ENCODE measurements around the gene TAS2R38.

TAS2R38 gene

DNA sequence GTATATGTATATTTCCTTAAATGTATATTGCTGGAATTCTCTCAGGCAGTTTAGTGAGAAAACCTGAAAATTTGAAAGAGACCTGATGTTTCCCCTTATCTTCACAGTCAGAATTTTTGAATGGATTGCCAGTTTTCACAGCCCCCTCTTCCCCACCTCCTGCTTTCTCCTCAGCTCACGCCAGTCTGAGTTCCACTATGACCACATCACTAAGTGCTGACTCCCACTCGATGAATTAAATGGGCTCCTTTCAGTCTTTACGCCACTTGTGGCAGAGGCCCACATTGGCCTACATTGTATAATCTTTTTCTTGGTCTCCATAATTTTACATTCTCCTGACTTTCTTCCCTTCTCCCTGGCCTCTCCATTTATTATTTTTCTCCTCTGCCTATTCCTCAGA lies 23.7 kb downstream of the TAS2R38 start:
- Histone ChIP-seq H3K4me2 (ENCODE audit: low read length) (no peak overlapping the region), H3F3A (ENCODE audit: control insufficient read depth, insufficient read depth) (no peaks in the 10 kb centered on the region), H3K27ac (ENCODE audit: low read depth, low read length) (no peak overlapping the region), H3K4me1 (ENCODE audit: control insufficient read depth, low read length) (no peaks in the 10 kb centered on the region), H4K20me1 (ENCODE audit: control insufficient read depth, insufficient read depth, low read depth, low read length) (no peaks in the 10 kb centered on the region), H3K79me2 (ENCODE audit: control insufficient read depth, low read length) (no peaks in the 10 kb centered on the region), H3K27me3 (ENCODE audit: control insufficient read depth, low read length) (no peaks in the 10 kb centered on the region), H3K4me3 (ENCODE audit: low read length) (no peak overlapping the region), H3K9me3 (ENCODE audit: control insufficient read depth, insufficient read depth, low read length) (no peaks in the 10 kb centered on the region), H3K36me3 (ENCODE audit: control insufficient read depth, low read length) (no peaks in the 10 kb centered on the region), H3K9me2 (replicated peaks; ENCODE audit: control insufficient read depth, low read length) (no peaks in the 10 kb centered on the region; the same call in 1 of the 2 replicates)
- no peak for TF ChIP-seq EZH2phosphoT487 (IDR thresholded peaks at IDR 0.05; ENCODE audit: borderline replicate concordance, low read length)
- TF ChIP-seq, protein P1, sequence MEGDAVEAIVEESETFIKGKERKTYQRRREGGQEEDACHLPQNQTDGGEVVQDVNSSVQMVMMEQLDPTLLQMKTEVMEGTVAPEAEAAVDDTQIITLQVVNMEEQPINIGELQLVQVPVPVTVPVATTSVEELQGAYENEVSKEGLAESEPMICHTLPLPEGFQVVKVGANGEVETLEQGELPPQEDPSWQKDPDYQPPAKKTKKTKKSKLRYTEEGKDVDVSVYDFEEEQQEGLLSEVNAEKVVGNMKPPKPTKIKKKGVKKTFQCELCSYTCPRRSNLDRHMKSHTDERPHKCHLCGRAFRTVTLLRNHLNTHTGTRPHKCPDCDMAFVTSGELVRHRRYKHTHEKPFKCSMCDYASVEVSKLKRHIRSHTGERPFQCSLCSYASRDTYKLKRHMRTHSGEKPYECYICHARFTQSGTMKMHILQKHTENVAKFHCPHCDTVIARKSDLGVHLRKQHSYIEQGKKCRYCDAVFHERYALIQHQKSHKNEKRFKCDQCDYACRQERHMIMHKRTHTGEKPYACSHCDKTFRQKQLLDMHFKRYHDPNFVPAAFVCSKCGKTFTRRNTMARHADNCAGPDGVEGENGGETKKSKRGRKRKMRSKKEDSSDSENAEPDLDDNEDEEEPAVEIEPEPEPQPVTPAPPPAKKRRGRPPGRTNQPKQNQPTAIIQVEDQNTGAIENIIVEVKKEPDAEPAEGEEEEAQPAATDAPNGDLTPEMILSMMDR (IDR thresholded peaks at IDR 0.05; ENCODE audit: low read depth, low read length, poor library complexity, severe bottlenecking) = no peak

DNA sequence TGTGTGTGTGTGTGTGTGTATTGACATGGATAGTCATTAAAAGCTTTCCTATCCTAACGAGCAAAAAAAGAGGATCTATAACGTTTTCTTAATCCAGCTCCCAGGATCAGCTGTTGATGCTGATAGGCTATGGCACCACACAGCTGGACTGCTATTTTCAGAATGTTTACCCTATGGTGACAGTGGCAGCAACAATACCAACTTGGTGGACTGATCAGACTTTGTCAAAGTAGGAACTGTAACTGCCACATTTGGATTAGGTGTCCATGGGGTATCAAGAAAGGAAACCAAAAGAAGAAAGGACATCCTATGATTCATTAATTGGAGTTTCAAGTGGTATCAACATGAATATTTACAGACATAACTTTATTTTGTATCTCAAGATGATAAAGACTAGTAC lies 24.1 kb downstream of the TAS2R38 start:
- TF ChIP-seq, protein P1 (IDR thresholded peaks at IDR 0.05; ENCODE audit: low read depth, low read length, poor library complexity, severe bottlenecking) = no peak
- TF ChIP-seq EZH2phosphoT487 (IDR thresholded peaks at IDR 0.05; ENCODE audit: borderline replicate concordance, low read length) = no peak

DNA sequence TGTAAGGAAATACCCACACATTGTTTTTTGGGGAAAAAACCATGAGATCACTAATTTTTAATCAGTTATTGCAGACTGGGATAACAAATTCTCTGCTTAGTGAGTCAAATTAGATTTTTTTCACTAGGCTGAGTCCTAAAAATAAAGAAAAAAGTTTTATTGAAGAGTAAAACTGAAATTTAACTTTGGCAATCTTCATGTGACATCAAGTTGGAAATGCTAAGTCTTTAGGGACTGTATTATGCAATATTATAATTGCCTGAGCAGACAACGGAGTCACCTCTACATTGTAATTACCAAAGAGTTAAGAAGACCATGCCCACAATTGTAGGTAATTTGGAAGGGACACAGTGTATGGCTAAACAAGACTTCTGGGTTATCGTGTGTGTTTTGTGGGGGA lies 24.6 kb downstream of the TAS2R38 start:
- TF ChIP-seq, protein P1 (IDR thresholded peaks at IDR 0.05; ENCODE audit: low read depth, low read length, poor library complexity, severe bottlenecking) = no peak
- TF ChIP-seq EZH2phosphoT487 (IDR thresholded peaks at IDR 0.05; ENCODE audit: borderline replicate concordance, low read length) = no peak
- Histone ChIP-seq H3K27me3 (ENCODE audit: control insufficient read depth, low read length) (no peaks in the 10 kb centered on the region), H3K9me3 (ENCODE audit: control insufficient read depth, insufficient read depth, low read length) (no peaks in the 10 kb centered on the region), H4K20me1 (ENCODE audit: control insufficient read depth, insufficient read depth, low read depth, low read length) (no peaks in the 10 kb centered on the region), H3K36me3 (ENCODE audit: control insufficient read depth, low read length) (no peaks in the 10 kb centered on the region), H3K9me2 (replicated peaks; ENCODE audit: control insufficient read depth, low read length) (no peaks in the 10 kb centered on the region; the same call in 1 of the 2 replicates), H3K4me1 (ENCODE audit: control insufficient read depth, low read length) (no peaks in the 10 kb centered on the region), H3F3A (ENCODE audit: control insufficient read depth, insufficient read depth) (no peaks in the 10 kb centered on the region), H3K4me3 (ENCODE audit: low read length) (no peak overlapping the region), H3K79me2 (ENCODE audit: control insufficient read depth, low read length) (no peaks in the 10 kb centered on the region), H3K4me2 (ENCODE audit: low read length) (no peak overlapping the region), H3K27ac (ENCODE audit: low read depth, low read length) (no peak overlapping the region)

More for the DNA sequence above, 24.1 kb downstream of the TAS2R38 start:
- H4K20me1 ChIP-seq (ENCODE audit: control insufficient read depth, insufficient read depth, low read depth, low read length) = no peaks in the 10 kb centered on the region
- H3K9me2 ChIP-seq (replicated peaks; ENCODE audit: control insufficient read depth, low read length) = no peaks in the 10 kb centered on the region; the same call in 1 of the 2 replicates
- no peak overlapping the region for H3K27ac ChIP-seq (ENCODE audit: low read depth, low read length)
- no peaks in the 10 kb centered on the region for H3K4me1 ChIP-seq (ENCODE audit: control insufficient read depth, low read length)
- H3K36me3 ChIP-seq (ENCODE audit: control insufficient read depth, low read length) = no peaks in the 10 kb centered on the region
- no peaks in the 10 kb centered on the region for H3K9me3 ChIP-seq (ENCODE audit: control insufficient read depth, insufficient read depth, low read length)
- H3K4me3 ChIP-seq (ENCODE audit: low read length) = no peak overlapping the region
- no peaks in the 10 kb centered on the region for H3F3A ChIP-seq (ENCODE audit: control insufficient read depth, insufficient read depth)
- no peak overlapping the region for H3K4me2 ChIP-seq (ENCODE audit: low read length)
- no peaks in the 10 kb centered on the region for H3K79me2 ChIP-seq (ENCODE audit: control insufficient read depth, low read length)
- no peaks in the 10 kb centered on the region for H3K27me3 ChIP-seq (ENCODE audit: control insufficient read depth, low read length)
